Liver (tissue), 3 donors: ENCODE results near the gene LOX.

Experiments used
- CTCF ChIP-seq: fragments of 150-350 bp; IDR thresholded peaks from 2 replicates; pipeline ENCODE4 v1.5.1; 2017; ENCODE audit warnings: improper control_type of control experiment, low read depth, low read length; ENCODE audit not compliant: missing input control
- JUND ChIP-seq, 2 donors: IDR thresholded peaks; 2 replicates each; pipeline ENCODE4 v1.6.1; 2016; ENCODE audit warnings: antibody characterized with exemption in 2 of 2
- RXRA ChIP-seq, 2 donors: IDR thresholded peaks; 2 replicates each; pipeline ENCODE4 v1.6.1; 2017 to 2018; ENCODE audit warnings: antibody characterized with exemption in 2 of 2, mild to moderate bottlenecking in 1 of 2
- TAF1 ChIP-seq: conservative IDR thresholded peaks from 2 replicates; pipeline ENCODE4 v1.6.1; 2016; ENCODE audit warnings: antibody characterized with exemption, mild to moderate bottlenecking
- YY1 ChIP-seq: IDR thresholded peaks from 2 replicates; pipeline ENCODE4 v1.6.1; 2016; ENCODE audit warnings: antibody characterized with exemption, mild to moderate bottlenecking
- donor health status: healthy.
- donor health status: healthy.

GRCh38 chr5:122093415-122094180 is 15.5 kb upstream of the LOX start:
- no peak for TF ChIP-seq CTCF
- TF ChIP-seq RXRA (IDR thresholded peaks at IDR 0.05) = no peak
- TF ChIP-seq YY1 = no peak
- TF ChIP-seq TAF1 = no peak
- no peak for TF ChIP-seq JUND (IDR thresholded peaks at IDR 0.05)
